HG03460 (cell line): Measurements from ENCODE around the gene PHACTR4.
"Not testable (repeated sequence)": the region's sequence is repeated elsewhere in the genome, so short reads cannot be mapped to it uniquely, and the experiment has no call there.

Source experiments
- ATAC-seq: cut with Tn5 transposase; IDR thresholded peaks from one replicate; pipeline ENCODE4 v1.9.1; 2021; ENCODE audit not compliant: unreplicated experiment

The PHACTR4 gene

DNA sequence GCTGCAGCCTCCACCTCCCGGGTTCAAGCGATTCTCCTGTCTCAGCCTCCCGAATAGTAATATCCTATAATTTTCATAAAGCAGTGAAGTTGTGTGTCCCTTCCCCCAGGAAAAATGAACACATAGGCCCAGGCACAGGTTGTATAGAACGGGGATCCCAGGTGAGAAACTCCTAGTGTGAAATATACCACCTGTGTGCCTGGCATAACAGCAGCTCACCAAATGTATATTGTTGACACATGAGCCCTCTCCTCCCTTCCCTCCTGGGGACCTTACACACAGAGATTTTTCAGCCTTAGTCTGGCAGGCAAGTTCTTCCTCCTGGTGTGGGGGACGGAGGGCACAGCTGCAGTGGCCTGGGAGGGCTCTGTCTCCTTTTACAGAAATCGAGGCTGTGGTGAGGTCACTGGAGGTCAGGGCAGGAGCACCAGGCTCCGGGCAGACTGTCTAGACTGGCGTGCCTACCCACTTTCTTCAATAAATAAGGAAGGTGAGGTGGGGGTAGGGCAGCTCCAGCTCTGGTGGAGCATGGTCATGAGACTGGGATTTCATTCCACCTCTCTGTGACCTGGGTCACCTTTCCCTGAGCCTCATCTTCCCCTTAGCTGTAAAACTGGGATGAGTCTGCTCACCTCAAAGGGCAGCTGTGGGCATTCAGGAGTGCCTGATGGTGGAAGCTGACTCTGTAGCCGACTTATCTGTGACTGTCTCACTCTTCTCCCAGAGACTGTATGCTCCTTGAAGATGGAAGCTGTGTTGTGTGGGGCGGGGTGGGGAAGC lies 150.6 kb downstream of the PHACTR4 start:
- no peak for ATAC-seq

GRCh38 chr1:28520796-28521195 lies 151.3 kb downstream of the PHACTR4 start:
- not testable (repeated sequence) for ATAC-seq

GRCh38 chr1:28521502-28522164 lies 152.1 kb downstream of the PHACTR4 start:
- ATAC-seq = no peak

DNA sequence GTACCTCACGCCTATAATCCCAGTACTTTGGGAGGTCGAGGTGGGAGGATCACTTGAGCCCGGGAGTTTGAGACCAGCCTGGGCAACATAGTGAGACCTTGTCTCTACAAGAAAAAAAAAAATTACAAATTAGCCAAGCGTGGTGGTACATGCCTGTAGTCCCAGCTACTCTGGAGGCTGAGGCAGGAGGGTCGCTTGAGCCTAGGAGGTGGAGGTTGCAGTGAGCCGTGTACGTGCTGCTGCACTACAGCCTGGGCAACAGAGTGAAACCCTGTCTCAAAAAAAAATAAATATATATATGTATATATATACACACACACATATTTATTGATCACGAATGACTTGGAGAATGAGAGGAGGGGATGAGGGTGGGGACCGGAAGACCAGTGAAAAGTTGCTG lies 153.0 kb downstream of the PHACTR4 start:
- not testable (repeated sequence) for ATAC-seq

- not testable (repeated sequence) for ATAC-seq
These were observed 155.6 kb downstream of the PHACTR4 start for GRCh38 chr1:28525002-28525642.

- no peak for ATAC-seq
These were observed 157.3 kb downstream of the PHACTR4 start for GRCh38 chr1:28526886-28527285.

DNA sequence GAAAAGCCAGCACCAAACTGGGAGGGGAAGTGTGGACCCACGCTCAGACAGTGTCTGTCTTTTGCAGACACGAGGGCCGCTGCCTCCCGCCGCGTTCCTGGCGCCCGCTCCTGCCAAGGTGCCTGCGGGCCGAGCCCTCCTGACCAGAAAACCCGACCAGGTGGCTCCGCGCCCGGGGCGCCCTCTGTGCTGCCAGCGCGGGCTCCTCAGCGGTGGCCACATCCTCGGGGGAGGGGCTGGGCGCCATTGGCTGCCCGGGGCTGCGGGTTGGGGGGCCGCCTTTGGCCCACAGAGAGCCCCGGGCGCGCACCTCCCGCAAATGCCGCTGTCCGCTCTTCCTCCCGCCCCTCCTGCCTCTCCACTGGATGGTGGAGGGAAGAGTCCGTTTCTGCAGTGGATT lies 160.9 kb downstream of the PHACTR4 start:
- ATAC-seq = no peak

- ATAC-seq = no peak
These were observed 165.1 kb downstream of the PHACTR4 start for GRCh38 chr1:28534671-28535070.

DNA sequence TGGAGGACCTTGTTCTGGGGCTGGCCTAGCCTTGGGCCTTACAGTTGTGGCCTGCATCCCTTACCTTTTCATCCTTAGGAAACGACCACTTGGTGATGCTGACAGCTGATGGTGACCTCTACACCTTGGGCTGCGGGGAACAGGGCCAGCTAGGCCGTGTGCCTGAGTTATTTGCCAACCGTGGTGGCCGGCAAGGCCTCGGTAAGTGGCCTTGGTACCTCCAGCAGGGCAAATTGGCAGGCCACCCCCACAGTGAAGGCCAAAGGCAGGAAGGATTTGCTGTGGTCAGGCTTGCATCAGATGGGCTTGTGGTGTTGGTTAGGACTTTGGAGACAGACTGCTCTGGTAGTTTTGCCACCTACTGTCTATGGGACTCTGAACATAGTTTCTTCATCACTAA lies 165.6 kb downstream of the PHACTR4 start:
- no peak for ATAC-seq

GRCh38 chr1:28537457-28538199 lies 168.1 kb downstream of the PHACTR4 start:
- ATAC-seq = no peak

DNA sequence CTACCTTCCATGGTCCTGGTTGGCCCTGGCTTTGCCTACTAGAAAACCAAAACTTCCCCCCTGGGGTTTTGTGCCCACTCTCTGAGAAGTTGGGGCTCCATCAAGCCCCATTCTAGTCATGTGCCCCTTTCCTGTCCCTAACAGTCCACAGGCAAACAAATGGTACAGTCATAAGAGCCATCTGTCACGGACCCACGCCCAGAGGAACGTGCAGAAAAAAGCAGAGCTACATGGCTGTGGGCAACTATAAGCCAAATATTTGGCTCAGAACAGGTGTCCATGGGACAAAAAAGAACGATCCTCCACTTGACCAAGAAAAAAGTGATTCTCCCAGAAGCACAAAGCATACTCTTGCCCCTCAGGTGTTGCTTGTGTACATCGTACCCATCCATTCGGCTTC lies 168.7 kb downstream of the PHACTR4 start:
- no peak for ATAC-seq

DNA sequence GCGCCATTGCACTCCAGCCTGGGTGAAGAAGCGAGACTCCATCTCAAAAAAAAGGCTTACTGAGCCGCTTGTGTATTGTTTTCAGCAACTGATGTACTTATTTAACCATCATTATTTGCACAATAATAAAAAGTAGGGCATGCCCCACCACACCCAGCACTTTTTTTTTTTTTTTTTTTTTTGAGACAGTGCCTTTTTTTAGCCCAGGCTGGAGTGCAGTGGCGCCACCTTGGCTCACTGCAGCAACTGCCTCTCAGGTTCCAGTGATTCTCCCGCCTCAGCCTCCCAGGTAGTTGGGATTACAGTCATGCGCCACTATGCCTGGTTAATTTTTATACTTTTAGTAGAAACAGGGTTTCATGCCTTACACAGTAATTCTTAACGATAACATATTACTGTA lies 171.1 kb downstream of the PHACTR4 start:
- ATAC-seq = no peak

DNA sequence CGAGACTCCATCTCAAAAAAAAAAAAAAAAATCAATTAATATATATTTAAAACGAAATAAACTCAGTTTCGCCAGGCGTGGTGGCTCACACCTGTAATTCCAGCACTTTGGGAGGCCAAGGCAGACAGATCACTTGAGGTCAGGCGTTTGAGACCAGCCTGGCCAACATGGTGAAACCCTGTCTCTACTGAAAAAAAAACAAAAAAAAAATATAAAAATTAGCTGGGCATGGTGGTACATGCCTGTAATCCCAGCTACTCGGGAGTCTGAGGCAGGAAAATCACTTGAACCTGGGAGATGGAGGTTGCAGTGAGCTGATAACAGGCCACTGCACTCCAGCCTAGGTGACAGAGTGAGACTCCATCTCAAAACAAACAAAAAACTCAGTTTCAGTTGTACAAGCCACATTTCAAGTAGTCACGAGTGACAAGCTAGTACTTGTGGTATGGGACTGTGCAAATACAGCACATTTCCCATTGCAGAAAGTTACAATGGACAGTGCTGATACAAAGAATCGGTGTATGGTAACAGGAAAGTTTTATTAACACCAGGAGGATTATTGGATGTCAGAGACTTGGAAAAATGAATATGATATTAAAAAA lies 172.0 kb downstream of the PHACTR4 start:
- ATAC-seq = not testable (repeated sequence)

GRCh38 chr1:28545246-28545628 lies 175.7 kb downstream of the PHACTR4 start:
- ATAC-seq = no peak

DNA sequence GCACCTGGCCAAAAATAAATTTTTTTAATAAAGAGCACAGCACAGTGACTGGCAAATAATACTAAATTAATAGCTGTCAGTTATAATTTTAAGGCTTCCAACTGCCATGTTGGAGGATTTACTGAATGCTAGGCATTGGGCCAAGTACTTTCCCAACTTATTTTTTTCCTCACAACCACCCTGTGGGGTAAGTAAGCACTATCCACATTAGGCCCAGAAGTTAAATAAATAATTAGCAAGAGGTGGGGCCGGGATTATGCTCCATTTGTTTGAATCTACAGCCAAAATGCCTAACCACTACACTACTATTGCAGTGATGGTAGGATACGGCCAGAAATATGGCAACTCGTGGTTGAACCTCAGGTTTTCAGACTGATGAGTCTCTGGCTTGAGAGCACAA lies 178.8 kb downstream of the PHACTR4 start:
- ATAC-seq = no peak
